Measurements from ENCODE around the gene SETD1B.
"Not testable (repeated sequence)": the region's sequence is repeated elsewhere in the genome, so short reads cannot be mapped to it uniquely, and the experiment has no call there.

Gene SETD1B

DNA sequence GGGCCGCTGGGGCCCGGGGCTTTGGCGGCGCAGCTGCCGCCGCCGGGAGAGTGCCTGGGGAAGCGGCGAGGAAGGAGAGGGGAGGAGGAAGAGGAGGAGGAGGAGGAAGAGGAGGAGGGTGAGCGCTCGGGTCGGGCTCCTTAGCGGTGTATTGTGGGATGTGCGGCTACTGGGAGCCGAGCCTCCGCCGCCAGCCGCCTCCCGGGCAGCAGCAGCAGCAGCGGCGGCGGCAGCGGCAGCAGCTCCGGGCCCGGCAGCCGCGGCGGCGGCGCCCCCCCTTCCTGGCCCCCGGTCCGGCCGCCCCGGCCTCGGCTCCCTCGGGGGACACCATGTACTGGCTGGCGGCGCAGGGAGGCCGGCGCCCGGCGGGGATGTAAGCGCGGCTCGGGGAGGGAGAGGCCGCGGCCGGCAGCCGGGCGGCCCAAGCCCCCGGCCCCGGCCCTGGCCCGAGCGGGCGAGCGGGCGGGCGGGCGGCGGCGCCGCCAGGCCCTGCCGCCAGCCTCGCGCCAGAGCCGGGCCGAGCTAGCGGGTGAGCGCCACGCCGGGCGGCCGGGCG, at the start of gene SETD1B:
Gene SETD1B, plus strand, starts transcription at position 149 of the 556 bp plus-strand sequence. CDS start 729 bp downstream, outside the sequence.
- DNase-seq (ENCODE audit: low read depth in 2 of 2), result no peak

DNA sequence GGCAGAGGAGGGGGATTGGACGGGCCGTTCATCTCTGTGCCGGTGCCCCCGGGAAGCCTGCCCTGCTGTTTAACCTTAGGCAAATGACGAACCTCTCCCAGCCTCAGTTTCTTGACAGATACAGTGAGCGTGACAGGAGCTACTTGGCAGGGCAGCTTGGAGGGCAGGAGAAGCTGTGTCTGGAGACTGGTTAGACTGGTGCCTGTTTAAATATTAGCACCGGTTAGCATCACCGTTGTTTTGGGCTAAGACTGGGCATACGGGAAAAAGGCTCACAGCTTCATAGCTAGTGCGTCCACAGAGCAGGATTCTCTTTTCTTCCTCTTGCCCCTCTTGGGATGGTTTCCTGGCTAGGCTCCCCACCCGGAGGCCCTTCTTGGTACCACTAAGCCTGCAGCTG, 49.0 kb upstream of the SETD1B start:
- DNase-seq (ENCODE audit: low read depth in 2 of 2), result no peak

DNA sequence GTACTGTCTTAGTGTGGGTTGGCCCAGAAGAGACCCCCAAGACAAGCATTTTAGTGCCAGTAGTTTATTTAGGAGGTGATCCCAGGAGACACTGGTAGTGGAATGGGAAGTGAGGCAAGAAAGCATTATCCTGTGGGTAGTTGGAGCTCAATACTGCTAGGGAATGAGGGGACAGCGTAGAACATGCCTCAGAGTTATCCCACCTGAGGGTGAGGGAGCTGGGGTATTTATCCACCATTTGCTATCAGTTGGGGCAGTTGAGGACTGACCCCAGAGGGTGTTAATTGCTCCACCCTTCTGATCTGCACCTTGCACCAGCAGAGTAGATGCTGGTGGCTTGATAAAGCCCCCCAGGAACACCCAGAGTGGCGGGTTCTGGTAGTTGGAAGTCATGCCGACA, 48.2 kb upstream of the SETD1B start:
- no peak for DNase-seq (ENCODE audit: low read depth in 2 of 2)

DNA sequence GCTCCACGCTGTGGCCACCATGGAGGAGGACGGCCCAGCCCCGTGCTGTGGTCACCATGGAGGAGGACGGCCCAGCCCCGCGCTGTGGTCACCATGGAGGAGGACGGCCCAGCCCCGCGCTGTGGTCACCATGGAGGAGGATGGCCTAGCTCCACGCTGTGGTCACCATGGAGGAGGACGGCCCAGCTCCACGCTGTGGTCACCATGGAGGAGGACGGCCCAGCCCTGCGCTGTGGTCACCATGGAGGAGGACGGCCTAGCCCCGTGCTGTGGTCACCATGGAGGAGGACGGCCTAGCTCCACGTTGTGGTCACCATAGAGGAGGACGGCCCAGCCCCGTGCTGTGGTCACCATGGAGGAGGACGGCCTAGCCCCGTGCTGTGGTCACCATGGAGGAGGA, 45.3 kb upstream of the SETD1B start:
- DNase-seq (ENCODE audit: low read depth in 2 of 2), result not testable (repeated sequence)

DNA sequence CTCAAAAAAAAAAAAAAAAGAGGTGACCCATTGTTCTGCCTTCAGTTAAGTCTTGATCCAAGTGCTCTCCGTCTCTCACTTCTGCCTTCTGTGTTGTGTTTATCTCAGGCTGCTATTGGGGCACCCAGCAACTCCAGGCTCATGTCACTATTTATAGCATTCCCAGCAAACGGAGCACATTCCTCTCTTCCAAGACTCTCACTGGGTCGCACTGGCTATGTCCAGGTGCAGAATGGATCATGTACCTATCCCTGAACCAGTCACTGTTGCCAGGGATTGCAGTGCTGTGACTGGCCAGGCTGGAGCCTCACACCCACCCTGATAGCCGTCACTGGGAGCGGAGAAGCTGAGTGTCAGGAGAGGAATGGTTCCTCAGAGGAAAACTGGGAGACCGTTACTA, 41.5 kb upstream of the SETD1B start:
- no peak for DNase-seq (ENCODE audit: low read depth in 2 of 2)

DNA sequence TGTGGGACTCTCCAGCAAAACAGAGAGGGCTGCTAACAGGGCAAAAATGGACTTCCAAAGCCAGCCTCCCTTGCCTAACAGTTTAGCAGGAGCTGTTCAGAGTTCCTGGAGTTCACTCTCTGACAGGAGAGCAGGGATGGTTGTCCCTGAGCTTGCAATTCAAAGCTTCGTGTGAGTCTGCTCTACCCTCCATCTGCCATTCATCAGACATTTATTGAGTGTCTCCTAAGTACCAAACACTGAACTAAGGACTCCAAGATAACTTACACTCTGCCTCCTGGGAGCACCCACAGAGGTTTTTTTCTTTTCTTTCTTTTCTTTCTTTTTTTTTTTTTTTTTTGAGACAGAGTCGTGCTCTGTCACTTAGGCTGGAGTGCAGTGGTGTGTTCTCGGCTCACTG, 39.0 kb upstream of the SETD1B start:
- no peak for DNase-seq (ENCODE audit: low read depth in 2 of 2)

DNA sequence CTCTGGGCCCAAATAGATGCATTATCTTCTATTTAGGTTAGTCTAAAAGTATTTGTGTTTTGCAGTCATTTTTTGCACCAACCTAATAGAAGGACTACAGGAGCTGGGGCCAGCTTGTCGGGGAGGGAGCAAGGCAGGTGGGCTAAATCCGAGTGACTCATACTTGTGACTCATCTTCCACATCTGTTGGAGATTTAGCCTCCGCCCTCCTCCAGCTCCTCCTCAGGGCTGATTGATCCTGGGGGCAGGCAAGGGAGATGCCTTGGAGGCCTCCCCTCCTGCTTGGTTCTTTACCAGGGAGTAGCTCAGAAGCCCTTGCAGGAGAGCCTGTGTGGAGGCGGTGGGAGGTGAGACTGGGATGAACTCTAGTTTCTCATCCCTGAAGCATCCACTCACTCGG, 38.2 kb upstream of the SETD1B start:
- no peak for DNase-seq (ENCODE audit: low read depth in 2 of 2)

DNA sequence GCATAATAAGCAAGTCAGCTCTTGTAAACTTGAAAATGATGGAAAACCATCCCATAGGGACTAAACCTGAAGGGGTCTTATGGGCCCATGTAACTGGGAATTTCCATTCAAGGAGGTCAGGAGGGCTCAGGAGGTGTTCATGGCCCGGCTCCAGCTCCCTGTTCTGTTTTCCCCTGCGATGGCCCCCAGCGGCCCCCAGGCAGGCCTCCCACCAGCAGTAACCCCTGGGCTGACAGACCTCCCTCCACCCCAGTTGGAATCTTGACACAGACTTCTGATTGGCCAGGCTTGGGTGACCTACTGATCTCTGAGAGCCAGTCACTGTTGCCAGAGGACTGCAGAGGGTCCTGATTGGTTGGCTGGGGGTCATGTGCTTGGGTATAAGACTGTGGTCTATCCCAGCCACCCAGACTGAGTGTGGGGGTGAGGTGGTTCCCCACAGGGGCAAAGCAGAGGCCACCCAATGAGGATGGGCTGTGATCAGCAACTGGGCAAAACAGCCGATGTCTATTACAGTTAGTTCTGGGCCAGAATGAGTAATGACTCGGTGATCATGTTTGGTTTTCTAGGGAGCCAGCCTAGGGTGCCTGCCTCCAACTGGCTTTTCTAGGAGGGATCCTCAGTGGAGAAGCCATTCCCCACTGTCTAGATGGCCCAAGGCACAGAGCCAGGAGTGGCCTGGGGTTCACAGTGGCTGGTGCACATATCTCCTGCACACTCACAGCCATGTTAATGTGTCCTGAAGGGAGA, 37.3 kb upstream of the SETD1B start:
- no peak for DNase-seq (ENCODE audit: low read depth in 2 of 2)

DNA sequence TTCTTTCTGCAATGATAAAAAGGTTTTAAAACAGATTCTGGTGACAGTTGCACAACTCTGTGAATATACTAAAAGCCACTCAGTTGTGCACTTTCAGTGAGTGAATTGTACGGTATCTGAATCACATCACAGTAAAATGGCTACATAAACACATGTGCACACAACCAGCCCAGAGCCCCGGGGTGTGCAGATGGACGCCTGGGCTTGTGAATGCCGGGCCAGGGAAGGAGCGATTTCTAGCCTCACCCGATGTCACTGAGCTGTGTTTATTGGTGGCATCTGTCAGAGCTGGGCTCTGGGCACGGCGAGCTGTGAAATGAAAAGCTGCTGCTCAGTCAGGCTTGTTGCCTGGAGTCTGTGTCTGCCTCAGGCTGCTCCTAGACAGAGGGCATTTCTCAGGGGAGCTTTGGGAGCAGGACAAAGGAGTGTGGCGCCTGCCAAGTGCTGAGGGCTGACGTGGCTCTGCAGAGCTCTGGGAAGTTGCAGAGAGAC, 36.2 kb upstream of the SETD1B start:
- no peak for DNase-seq (ENCODE audit: low read depth in 2 of 2)

DNA sequence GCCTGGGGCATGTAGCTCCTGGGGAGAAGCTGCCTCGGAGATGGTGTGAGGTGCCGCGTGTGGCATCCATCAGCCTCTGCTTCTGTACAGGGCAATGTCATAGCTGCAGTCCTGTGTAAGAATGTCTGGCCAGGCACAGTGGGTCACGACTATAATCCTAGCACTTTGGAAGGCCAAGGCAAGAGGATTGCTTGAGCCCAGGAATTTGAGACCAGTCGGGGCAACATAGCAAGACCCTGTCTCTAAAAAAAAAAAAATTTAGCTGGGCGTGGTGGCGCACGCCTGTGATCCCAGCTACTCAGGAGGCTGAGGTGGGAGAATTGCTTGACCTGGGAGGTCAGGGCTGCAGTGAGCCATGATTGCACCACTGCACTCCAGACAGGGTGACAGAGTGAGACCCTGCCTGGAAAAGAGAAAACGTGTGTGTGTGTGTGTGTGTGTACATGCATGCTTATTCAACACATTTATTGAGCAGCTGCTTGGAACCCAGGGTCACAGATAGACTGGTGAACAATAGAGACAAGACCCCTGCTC, 34.4 kb upstream of the SETD1B start:
- DNase-seq (ENCODE audit: low read depth in 2 of 2), result no peak

DNA sequence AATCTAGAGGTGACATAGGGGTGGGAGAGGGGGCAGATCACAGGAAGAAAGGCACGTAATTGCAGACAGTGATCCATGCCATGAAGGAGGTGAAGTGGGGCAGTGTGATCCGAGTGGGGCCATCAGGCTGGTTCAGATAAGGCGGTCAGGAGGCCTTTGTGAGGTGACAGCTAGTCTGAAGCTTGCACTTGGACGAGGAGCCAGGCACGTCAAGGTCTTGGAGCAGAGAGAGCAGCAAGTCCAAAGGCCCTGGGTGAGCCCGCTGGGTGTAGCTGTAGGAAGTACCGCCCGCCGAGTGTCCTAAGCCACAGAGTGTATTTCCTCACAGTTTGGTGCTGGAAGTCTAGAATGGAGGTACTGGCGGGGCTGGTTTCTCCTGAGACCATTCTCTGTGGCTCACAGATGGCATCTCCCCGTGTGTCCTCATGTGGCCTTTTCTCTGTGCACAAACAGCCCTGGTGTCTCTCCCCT, 33.9 kb upstream of the SETD1B start:
- DNase-seq (ENCODE audit: low read depth in 2 of 2), result no peak

DNA sequence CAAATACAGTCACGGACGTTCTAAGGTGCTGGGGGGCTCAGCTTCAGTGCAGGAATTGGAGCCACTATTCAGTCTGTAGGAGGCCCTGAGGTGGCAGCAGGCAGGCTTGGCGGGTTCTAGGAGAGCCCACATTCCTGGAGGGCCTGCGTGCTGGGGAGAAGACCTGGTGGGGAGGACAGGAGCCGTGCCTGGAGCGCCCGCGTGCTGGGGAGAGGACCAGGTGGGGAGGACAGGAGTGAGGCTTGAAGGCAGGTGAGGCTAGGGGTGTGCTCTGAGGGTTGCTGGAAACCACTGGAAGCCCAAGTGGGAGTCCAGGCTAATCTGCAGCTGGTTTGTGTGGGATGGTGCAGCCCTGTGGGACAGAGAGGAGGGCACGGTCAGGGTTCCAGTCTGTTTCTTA, 33.4 kb upstream of the SETD1B start:
- DNase-seq (ENCODE audit: low read depth in 2 of 2), result no peak

DNA sequence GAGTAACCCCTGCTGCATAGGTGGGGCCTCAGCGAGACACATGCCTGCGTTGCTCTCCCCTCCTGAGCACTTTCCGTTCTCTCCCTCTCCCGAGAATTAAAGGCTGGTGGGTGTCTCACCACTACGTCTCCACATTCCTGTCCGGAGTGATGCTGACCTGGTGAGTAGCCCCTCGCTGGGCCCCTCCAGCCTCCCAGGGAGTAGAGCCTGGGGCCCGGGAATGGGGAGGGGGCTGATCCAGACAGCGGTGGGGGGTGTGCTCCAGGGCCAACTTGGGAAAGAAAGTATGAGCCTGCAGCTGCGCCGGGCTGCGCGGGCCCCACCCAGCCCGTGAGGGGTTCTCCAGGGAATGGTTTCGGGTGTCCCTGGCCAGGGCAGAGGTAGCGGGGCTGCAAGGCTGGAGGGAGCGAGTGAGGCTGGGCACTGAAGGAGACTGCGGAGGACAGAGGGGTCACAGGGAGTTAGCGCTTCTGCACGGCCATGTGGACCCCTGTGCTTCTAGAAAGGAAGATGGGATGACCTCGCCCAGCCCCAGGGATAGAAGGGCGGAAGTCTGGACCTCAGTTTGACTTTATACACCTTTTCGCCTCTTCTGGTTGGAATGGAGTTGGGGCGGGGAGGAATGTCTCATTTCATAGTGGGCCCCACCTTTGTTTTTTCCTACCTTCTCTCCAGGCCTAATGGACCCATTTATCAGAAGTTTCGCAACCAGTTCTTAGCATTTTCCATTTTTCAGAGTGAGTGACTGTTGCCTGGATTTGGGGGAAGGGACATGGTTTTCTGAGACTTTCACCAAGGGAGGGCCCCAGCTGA, 32.8 kb upstream of the SETD1B start:
- no peak for DNase-seq (ENCODE audit: low read depth in 2 of 2)

DNA sequence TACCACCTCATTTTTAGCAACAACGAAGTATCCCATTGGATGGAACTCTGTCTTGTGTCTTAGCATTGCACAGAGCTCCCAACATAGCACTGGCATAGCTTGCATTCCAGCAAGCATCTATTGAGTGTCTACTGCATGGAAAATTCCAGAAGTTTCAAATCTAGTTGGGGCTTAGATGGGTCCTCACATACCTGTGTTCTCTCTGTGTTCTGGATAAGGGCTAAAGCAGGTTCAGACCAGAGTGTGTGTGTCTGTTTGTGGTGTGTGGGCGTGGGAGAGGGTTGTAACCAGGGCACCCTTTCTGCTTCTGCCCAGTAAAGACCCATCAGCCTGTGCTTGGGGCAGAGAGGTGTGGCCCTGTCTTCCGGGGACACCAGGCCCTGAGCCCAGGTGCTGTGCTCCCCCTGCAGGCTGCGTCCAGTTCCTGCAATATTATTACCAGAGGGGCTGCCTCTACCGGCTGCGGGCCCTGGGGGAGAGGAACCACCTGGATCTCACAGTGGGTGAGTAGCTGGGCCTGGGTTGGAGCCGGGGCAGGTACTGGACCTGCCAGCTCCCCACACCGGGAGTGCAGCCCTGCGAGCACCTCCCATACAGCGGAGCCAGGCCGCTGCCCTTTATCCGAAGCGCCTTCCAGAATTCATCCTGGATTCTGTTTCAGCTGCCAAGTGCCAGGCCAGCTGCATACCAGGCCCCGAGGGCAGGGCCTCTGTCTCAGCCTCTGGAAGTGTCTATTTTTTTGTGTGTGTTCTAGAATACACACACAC, 30.6 kb upstream of the SETD1B start:
- peak; percentile 68 to 70 for DNase-seq (ENCODE audit: low read depth in 2 of 2)

DNA sequence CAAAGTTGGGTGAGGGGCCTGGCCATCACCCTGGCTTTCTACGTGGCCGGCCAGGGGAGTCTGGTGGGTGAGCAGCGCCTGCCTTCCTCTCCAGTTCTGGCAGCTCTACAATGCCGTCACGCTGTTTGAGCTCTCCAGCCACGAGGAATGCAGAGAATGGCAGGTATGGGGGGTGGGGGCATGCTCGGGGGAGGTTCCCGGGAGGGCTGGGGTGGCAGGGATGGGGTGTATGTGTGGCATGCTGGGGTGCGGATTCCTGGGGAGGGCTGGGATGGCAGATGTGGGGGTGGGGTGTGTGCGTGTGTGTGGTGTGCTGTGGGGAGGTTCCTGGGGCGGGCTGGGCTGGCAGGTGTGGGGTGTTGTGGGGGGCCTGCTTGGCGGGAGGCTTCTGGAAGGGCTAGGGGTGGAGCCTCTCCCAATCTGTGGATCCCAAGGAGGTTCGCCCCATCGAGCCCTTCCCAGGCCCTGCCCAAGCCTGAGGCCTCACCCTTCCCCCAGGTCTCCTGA, 28.8 kb upstream of the SETD1B start:
- no peak for DNase-seq (ENCODE audit: low read depth in 2 of 2)

DNA sequence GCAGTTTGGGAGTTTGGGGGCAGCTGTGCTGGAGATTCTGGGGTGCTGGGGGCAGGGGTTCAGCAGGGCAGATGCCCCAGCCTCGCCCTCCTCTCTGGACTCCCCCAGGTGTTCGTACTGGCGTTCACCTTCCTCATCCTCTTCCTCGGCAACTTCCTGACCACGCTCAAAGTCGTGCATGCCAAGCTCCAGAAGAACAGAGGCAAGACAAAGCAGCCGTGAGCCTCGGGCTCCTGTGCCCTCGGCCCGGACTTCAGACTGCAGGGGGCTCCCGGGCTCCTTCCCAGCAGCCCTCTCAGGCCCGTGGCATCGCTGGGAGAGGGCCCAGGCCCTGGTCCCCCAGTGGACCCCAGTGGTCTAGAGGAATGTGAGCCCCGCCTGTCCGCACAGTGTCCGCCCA, 28.3 kb upstream of the SETD1B start:
- DNase-seq (ENCODE audit: low read depth in 2 of 2), result no peak

DNA sequence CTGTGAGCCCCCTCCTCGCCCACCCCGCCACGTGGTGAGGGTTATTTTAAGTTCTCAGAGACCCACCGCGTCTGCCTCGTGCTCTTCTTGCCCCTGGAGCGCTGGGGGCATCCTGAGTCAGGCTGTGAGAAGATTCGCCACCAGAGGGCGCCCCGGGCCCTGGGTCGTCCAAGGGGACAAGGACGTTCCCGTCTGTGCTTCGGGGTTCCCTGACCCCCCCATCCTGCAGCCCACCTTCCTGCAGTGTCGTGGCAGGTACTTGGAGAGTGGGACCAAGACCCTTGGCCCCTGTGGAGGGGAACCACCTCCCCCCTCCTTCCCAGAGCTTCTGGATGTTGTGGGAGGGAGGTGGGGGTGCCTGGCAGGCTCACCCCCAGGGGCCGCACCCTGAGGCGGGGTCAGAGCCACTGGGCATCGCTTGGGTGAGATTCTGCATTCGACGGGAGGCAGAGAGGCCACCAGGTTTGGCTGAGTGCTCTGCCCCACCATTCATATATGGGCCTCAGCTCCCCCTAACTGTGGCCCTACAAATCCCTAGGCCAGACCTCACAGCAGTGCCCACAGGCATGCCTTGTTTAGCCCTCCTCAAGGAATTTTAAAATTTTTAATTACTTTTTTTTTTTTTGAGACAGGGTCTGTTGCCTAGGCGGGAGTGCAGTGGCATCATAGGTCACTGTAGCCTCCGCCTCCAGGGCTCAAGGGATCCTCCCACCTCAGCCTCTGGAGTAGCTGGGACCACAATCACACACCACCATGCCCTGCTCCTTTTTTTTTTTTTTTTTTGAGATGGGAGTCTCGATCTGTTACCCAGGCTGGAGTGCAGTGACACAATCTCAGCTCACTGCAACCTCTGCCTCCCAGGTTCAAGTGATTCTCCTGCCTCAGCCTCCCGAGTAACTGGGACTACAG, 27.4 kb upstream of the SETD1B start:
- DNase-seq (ENCODE audit: low read depth in 2 of 2), result peak; percentile 74 to 77

DNA sequence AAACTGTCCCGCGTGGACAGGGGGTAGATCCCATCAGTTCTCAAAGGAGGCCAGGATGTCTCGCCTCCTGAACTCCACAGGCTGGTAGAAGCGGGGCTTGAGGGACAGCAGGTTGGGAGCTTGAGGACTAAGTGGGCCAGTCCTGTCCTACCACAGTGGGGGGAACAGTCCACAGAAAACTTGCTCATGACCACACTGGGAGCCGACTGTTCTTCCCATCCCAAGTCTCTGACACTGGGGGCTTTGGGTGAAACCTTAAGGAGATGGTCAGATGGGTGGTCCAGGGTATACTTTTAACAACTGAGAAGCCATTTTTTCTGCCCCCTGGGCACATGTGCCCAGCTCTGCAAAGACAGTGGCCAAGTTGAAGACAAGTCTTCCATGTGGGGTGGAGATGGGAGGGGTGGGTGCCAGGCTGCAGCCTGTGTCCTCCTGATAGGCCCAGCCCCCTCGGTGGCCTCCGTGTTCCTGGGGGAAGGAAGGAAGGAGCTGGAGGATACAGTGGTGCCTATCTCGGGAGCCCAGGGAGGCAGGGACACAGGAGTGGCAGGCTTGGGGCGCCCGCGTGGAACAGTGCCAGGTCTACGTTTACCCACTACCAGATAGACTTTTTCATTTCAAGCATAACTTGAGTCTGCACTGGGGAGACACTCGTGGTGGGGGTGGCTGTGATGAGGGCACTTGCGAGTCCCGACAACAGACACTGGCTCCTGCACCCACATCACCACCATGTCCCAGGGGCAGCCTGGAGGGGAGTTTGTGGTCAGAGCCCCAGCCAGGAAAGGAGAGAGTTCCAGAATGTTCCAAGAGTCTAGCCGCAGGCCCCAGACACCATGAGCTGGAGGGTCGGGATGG, 25.0 kb upstream of the SETD1B start:
- DNase-seq (ENCODE audit: low read depth in 2 of 2), result no peak

DNA sequence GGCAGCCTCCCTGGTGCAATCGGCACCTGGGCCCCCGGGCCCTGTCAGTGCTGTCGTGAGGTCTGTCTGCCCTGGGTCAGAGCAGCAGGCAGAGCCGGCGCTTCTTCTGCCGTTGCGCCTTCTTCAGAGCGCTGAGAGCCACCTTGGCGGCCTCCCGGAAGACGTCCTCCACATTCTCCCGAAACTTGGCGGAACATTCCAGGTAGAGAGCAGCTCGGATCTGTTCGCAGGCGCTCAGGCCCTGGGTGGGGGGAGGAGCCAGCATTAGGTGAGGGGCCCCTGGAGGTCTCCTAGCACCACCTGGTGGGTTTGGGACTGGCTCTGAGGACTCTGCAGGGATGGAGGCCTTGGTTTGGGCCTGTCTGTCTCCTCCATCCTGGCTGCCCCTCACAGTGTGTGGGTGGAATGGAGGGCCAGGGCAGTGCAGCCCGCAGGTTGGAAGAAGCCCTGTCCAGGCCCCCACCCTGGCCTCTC, 24.4 kb upstream of the SETD1B start:
- DNase-seq (ENCODE audit: low read depth in 2 of 2), result no peak
